CD14-positive monocyte (primary cell): ENCODE results near the gene DHRS12. TPM values are rescaled to one million over a fixed set of nuclear protein-coding genes. Genes with fewer than 3 reads are reported as not detected.
A peak's percentile ranks its signal among the peaks of the same experiment; 100 is the strongest.

Experiments used
- DNase-seq, 3 donors: peaks; one replicate each; pipeline ENCODE4 v3.0.0-alpha.2; 2011 to 2022
- H2AFZ ChIP-seq: 2 replicates; pipeline ENCODE4 v1.6.0; 2012; ENCODE audit warnings: mild to moderate bottlenecking, low read depth, low read length, inconsistent platforms; ENCODE audit not compliant: insufficient read depth, poor library complexity, severe bottlenecking
- H3K27ac ChIP-seq, 2 donors: 1 replicate in 1 of 2; 2 replicates in 1 of 2; pipeline ENCODE4 v1.5.1; 2012 to 2013; ENCODE audit warnings: low read length in 2 of 2, control low read depth in 1 of 2, inconsistent platforms in 1 of 2, low read depth in 1 of 2, mild to moderate bottlenecking in 1 of 2
- H3K27me3 ChIP-seq, 2 donors: one replicate each; pipeline versions ENCODE4 v1.6.0 to v1.6.1; 2011 to 2013; ENCODE audit warnings: low read length in 2 of 2; ENCODE audit not compliant: control insufficient read depth in 2 of 2, insufficient read depth in 2 of 2
- H3K36me3 ChIP-seq, 2 donors: replicated peaks in 1 of 2; 1 replicate in 1 of 2; 2 replicates in 1 of 2; pipeline versions ENCODE4 v1.5.1 to v1.6.1; 2012 to 2013; ENCODE audit warnings: low read length in 2 of 2, control low read depth in 1 of 2, inconsistent platforms in 1 of 2, mild to moderate bottlenecking in 1 of 2; ENCODE audit not compliant: insufficient read depth in 2 of 2, control insufficient read depth in 1 of 2
- H3K4me1 ChIP-seq, 2 donors: 1 replicate in 1 of 2; 2 replicates in 1 of 2; pipeline versions ENCODE4 v1.5.1 to v1.6.1; 2012 to 2013; ENCODE audit warnings: low read length in 2 of 2, control low read depth in 1 of 2, inconsistent platforms in 1 of 2, mild to moderate bottlenecking in 1 of 2, moderate library complexity in 1 of 2; ENCODE audit not compliant: insufficient read depth in 2 of 2, control insufficient read depth in 1 of 2
- H3K4me2 ChIP-seq: replicated peaks from 2 replicates; pipeline ENCODE3; 2012; ENCODE audit warnings: low read length, moderate library complexity, mild to moderate bottlenecking; ENCODE audit not compliant: poor library complexity, severe bottlenecking; ENCODE audit errors: extremely low read depth
- H3K4me3 ChIP-seq, 3 experiments: fragments of 200-600 bp in 1 of 3; sonication (generic) in 1 of 3; replicated peaks in 1 of 3; 1 replicate in 2 of 3; 2 replicates in 1 of 3; pipeline ENCODE4 v1.5.1; 2011 to 2013; ENCODE audit warnings: low read length in 3 of 3, mild to moderate bottlenecking in 3 of 3, control low read depth in 2 of 3, low read depth in 2 of 3, inconsistent platforms in 1 of 3, moderate library complexity in 1 of 3
- H3K79me2 ChIP-seq: 2 replicates; pipeline ENCODE4 v1.6.0; 2012; ENCODE audit warnings: mild to moderate bottlenecking, control low read depth, inconsistent platforms, low read length, moderate library complexity; ENCODE audit not compliant: insufficient read depth
- H3K9ac ChIP-seq: 2 replicates; pipeline ENCODE4 v1.6.0; 2017; ENCODE audit warnings: low read length, mild to moderate bottlenecking; ENCODE audit not compliant: insufficient read depth, poor library complexity, severe bottlenecking
- H3K9me3 ChIP-seq, 2 donors: replicated peaks in 1 of 2; 1 replicate in 1 of 2; 2 replicates in 1 of 2; pipeline versions ENCODE4 v1.5.1 to v1.6.1; 2012 to 2013; ENCODE audit warnings: low read length in 2 of 2, control low read depth in 1 of 2; ENCODE audit not compliant: control insufficient read depth in 1 of 2, insufficient read depth in 1 of 2
- H4K20me1 ChIP-seq: 2 replicates; pipeline ENCODE4 v1.6.0; 2012; ENCODE audit warnings: mild to moderate bottlenecking, low read length, control low read depth, moderate library complexity; ENCODE audit not compliant: insufficient read depth
- H3K27ac Mint-ChIP-seq, 7 donors: one replicate each; pipeline ENCODE4 v1.8.0; 2020; ENCODE audit warnings: mild to moderate bottlenecking in 7 of 7, mixed read lengths in 7 of 7, moderate library complexity in 6 of 7, inconsistent platforms in 2 of 7
- H3K27me3 Mint-ChIP-seq, 3 donors: one replicate each; pipeline ENCODE4 v1.8.0; 2021 to 2022; ENCODE audit warnings: low read depth in 3 of 3, mild to moderate bottlenecking in 3 of 3, mixed read lengths in 3 of 3, moderate library complexity in 3 of 3, inconsistent platforms in 1 of 3
- H3K36me3 Mint-ChIP-seq, 2 donors: one replicate each; pipeline ENCODE4 v1.8.0; 2020; ENCODE audit warnings: mixed read lengths in 2 of 2, inconsistent platforms in 1 of 2, mild to moderate bottlenecking in 1 of 2
- H3K4me1 Mint-ChIP-seq: one replicate; pipeline ENCODE4 v1.8.0; 2020; ENCODE audit warnings: mild to moderate bottlenecking, mixed read lengths
- H3K4me3 Mint-ChIP-seq, 2 donors: one replicate each; pipeline ENCODE4 v1.8.0; 2020; ENCODE audit warnings: mild to moderate bottlenecking in 2 of 2, mixed read lengths in 2 of 2, moderate library complexity in 1 of 2
- H3K9me3 Mint-ChIP-seq, 7 donors: one replicate each; pipeline ENCODE4 v1.8.0; 2020 to 2022; ENCODE audit warnings: mixed read lengths in 7 of 7, mild to moderate bottlenecking in 6 of 7, moderate library complexity in 6 of 7, inconsistent platforms in 2 of 7
- WGBS: methylation state at CpG from one replicate; pipeline ENCODE4 v1.1.5; 2013; ENCODE audit warnings: missing lambda C conversion rate; ENCODE audit not compliant: insufficient coverage; 5-methylcytosine and 5-hydroxymethylcytosine counted together
- intact Hi-C, 2 donors: fragments of 100-400 bp; cut with micrococcal nuclease; formaldehyde crosslinking; loops; one replicate each; pipeline versions ENCODE4 v1.15.0 to v1.15.1; 2023
- polyA plus RNA-seq, 3 donors: library from polyadenylated mRNA; depleted of rRNA in 1 of 3; unstranded in 2 of 3; stranded (reverse) in 1 of 3; fragments of 300-500 nt in 2 of 3; fragments of >200 nt in 1 of 3; fragmentation: Illumina TruSeq in 2 of 3; gene quantifications; 1 replicate in 2 of 3; 2 replicates in 1 of 3; pipeline ENCODE4 v1.2.3, GENCODE V29; 2012 to 2021
- TF ChIP-seq, protein P1 (sequence below): fragments of 200-600 bp; IDR thresholded peaks from one replicate; pipeline ENCODE4 v1.8.0; 2022; ENCODE audit warnings: antibody characterized with exemption, mild to moderate bottlenecking

DHRS12 gene
- polyA plus RNA-seq, 3 donors: 7.6 to 20.2 (median 20.0) TPM

- no peak overlapping the region for H3K4me3 Mint-ChIP-seq
- H3K4me2 ChIP-seq: no peak overlapping the region
- peak overlapping the region in 1 of 2 donors; percentile 22 for H3K27ac ChIP-seq
- no peak overlapping the region for H3K4me3 ChIP-seq
- H3K36me3 Mint-ChIP-seq: peaks cover 92 to 96% of the 10 kb centered on the region in 2 donors
- intact Hi-C loops: no loop called here
- peaks cover 0 to 2% (median 0%) of the 10 kb centered on the region in 7 donors for H3K9me3 Mint-ChIP-seq
- H3K27ac Mint-ChIP-seq: peak overlapping the region in 1 of 7 donors; percentile 69
- H3K36me3 ChIP-seq: peaks cover 96 to 100% of the 10 kb centered on the region in 2 donors
- DNase-seq: no peak
- no peak overlapping the region for H2AFZ ChIP-seq
- no peaks in the 10 kb centered on the region for H3K79me2 ChIP-seq
- no peaks in the 10 kb centered on the region for H3K27me3 Mint-ChIP-seq
- TF ChIP-seq, protein P1, sequence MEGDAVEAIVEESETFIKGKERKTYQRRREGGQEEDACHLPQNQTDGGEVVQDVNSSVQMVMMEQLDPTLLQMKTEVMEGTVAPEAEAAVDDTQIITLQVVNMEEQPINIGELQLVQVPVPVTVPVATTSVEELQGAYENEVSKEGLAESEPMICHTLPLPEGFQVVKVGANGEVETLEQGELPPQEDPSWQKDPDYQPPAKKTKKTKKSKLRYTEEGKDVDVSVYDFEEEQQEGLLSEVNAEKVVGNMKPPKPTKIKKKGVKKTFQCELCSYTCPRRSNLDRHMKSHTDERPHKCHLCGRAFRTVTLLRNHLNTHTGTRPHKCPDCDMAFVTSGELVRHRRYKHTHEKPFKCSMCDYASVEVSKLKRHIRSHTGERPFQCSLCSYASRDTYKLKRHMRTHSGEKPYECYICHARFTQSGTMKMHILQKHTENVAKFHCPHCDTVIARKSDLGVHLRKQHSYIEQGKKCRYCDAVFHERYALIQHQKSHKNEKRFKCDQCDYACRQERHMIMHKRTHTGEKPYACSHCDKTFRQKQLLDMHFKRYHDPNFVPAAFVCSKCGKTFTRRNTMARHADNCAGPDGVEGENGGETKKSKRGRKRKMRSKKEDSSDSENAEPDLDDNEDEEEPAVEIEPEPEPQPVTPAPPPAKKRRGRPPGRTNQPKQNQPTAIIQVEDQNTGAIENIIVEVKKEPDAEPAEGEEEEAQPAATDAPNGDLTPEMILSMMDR: no peak
- H3K4me1 ChIP-seq: no peaks in the 10 kb centered on the region
- H4K20me1 ChIP-seq: peaks cover 5% of the 10 kb centered on the region
- no peak overlapping the region for H3K9ac ChIP-seq
- H3K4me1 Mint-ChIP-seq: peaks cover 3% of the 10 kb centered on the region
- H3K9me3 ChIP-seq: no peaks in the 10 kb centered on the region
- 96% methylated on average over 12 of the region's 12 CpGs for WGBS
- H3K27me3 ChIP-seq: no peaks in the 10 kb centered on the region
Observed at GRCh38 chr13:51760592-51760991, 43.4 kb downstream of the DHRS12 start.

GRCh38 chr13:51759240-51759639 is 44.7 kb downstream of the DHRS12 start:
- peaks cover 2% of the 10 kb centered on the region for H3K4me1 Mint-ChIP-seq
- 87% methylated on average over 3 of the region's 5 CpGs for WGBS

More at GRCh38 chr13:51759240-51759639, 44.7 kb downstream of the DHRS12 start:
- no peak overlapping the region for H3K9ac ChIP-seq
- TF ChIP-seq, protein P1: no peak
- no peak overlapping the region for H3K27ac ChIP-seq
- H3K36me3 Mint-ChIP-seq: peaks cover 92 to 99% of the 10 kb centered on the region in 2 donors
- no peaks in the 10 kb centered on the region for H3K79me2 ChIP-seq
- H3K4me2 ChIP-seq: no peak overlapping the region
- no peak for DNase-seq
- H3K4me3 ChIP-seq: no peak overlapping the region
- no peak overlapping the region for H2AFZ ChIP-seq
- H3K27ac Mint-ChIP-seq: no peak overlapping the region
- H3K36me3 ChIP-seq: peaks cover 96 to 100% of the 10 kb centered on the region in 2 donors
- H3K9me3 ChIP-seq: no peaks in the 10 kb centered on the region
- H3K4me3 Mint-ChIP-seq: no peak overlapping the region
- no peaks in the 10 kb centered on the region for H3K27me3 ChIP-seq
- intact Hi-C loops: no loop called here
- no peaks in the 10 kb centered on the region for H3K27me3 Mint-ChIP-seq
- no peaks in the 10 kb centered on the region for H3K4me1 ChIP-seq
- peaks cover 5% of the 10 kb centered on the region for H4K20me1 ChIP-seq
- H3K9me3 Mint-ChIP-seq: peaks cover 0 to 2% (median 0%) of the 10 kb centered on the region in 7 donors
